ENCODE data around the gene INPP5D.

INPP5D gene

DNA sequence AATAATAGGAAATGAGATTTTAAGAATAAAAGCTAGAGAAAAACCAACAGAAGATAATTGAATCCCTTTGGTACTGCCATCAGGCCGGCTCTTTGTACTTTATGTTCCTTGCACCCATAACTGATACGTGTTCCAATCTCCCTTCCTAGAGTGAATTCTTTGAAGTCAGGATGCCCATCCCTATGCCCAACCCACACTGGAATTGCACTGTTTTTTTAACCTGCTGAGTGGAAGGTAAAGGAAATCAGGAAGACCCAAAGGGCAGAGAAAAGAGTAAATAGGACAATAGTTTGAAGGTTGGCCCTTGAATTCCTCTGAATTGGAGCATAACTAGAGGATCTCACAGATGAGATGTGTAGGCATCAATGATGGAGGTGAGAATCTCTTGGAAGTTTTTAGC is 187.0 kb downstream of the INPP5D start:
- in situ Hi-C loops (cut with HindIII; ENCODE audit: low sequenced_read_pairs): loop anchor here (25.0 kb wide), 2 partner anchors 160 to 385 kb away; partner anchors contain the start of gene SNORC

DNA sequence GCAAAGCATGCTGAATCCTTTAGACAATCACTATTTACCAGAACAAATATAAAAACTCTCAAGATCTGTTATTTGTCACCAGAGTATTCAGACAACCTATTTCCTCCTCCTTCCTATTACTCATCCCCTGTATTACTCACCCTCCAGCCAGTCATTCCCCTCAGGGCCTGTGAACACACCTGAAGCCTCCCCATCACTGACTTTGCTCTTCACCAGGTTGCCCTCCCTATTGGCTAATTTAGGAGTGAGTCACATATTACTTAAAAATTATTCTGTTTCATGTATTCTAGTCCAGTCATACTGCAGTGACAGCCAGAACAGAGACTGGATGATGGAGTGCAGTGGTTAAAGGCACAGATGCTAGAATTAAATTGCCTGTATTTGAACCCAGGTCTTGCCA is 187.6 kb downstream of the INPP5D start:
- in situ Hi-C loops (cut with HindIII; ENCODE audit: low sequenced_read_pairs): loop anchor here (25.0 kb wide), 2 partner anchors 160 to 385 kb away; partner anchors contain the start of gene SNORC

DNA sequence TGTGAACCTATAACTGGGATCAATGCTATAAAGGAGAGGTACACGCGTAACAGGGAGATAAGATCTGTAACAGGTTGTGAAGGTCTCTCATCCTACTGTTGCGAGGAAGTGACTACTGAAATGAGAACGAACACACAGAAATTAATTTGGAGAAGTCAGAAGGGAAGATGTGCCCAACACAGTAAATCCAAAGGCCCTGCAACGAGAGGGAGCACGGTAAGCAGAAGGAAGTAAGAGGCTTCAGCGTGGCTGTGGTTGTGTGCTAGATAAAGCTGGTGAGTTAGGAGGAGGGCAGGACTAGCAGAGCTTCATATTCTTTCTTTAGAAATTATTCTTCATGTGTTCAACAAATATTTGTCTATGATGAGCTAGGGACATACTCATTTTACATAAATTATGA is 188.9 kb downstream of the INPP5D start:
- in situ Hi-C loops (cut with HindIII; ENCODE audit: low sequenced_read_pairs): loop anchor here (25.0 kb wide), 2 partner anchors 162 to 387 kb away; partner anchors contain the start of gene SNORC

DNA sequence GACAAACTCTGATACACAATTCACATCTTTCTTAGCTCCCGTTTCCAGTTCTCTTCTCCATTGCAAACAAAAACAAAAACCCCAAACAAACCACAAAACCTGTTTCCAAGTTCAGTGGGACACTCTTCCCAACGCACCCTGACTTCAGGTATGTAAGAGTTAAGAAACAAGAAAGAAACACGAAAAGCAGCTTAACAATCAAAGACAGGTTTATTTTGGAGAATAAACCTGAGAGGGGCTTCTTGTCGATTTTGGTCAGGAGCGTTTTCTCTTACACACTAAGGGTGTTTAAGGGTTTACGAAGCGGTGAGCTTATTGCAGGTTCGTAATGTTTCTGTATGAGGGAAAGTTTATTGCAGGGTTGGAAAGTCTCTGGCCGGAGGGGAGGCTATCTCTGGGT is 190.4 kb downstream of the INPP5D start:
- in situ Hi-C loops (cut with HindIII; ENCODE audit: low sequenced_read_pairs): no loop called here

DNA sequence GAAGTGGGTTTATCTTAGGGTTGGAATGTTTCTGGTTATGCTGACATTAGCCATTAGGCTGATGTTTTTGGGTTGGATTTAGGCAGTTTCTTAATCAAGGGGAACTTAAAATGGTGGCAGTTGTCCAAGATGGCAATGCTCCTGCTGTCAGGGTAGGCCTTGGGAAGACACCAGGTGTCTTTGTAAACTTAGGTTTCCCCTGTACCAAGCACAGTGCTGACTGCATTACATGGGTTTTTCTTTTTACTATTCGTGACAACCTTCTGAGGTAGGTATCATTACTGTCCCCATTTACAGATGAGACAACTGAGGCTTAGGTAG is 190.8 kb downstream of the INPP5D start:
- in situ Hi-C loops (cut with HindIII; ENCODE audit: low sequenced_read_pairs): no loop called here

- in situ Hi-C loops (cut with HindIII; ENCODE audit: low sequenced_read_pairs): no loop called here
These were observed 191.4 kb downstream of the INPP5D start, which contains the start of gene ATG16L1 for GRCh38 chr2:233251306-233252116. ATG16L1 (plus strand) TSS chr2:233251673; CDS start chr2:233251828, 155 bp downstream.

- in situ Hi-C loops (cut with HindIII; ENCODE audit: low sequenced_read_pairs): no loop called here
These were observed 192.1 kb downstream of the INPP5D start for GRCh38 chr2:233252227-233252626.

- in situ Hi-C loops (cut with HindIII; ENCODE audit: low sequenced_read_pairs): no loop called here
These were observed 195.0 kb downstream of the INPP5D start for GRCh38 chr2:233255151-233255550.

DNA sequence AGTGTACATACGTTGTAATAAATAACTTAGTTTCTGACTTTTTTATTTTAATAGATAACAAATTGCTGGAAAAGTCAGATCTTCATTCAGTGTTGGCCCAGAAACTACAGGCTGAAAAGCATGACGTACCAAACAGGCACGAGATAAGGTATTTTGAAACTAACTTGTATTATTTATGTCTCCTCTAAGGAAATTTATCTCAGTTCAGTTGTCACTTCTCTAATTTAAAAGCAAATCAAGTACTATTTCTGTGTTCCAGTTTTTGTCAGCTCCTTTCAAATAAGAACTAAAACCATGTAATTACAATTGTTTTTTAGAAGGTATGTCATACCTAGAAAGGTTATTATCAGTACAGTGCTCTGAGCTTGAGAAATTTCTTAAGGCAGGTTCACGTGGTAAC is 195.9 kb downstream of the INPP5D start:
- in situ Hi-C loops (cut with HindIII; ENCODE audit: low sequenced_read_pairs): no loop called here
